Smooth muscle cell (in vitro differentiated cells): Measurements from ENCODE around the gene TMEM59. TPM values are rescaled to one million over a fixed set of nuclear protein-coding genes. Genes with fewer than 3 reads are reported as not detected.

ENCODE experiments used
- DNase-seq: peaks from one replicate; lab custom pipeline; 2025; ENCODE audit not compliant: unreplicated experiment; lab: John Stamatoyannopoulos, UW
- H2AFZ ChIP-seq: fragments of 200-600 bp; sonication (generic); 2 replicates; pipeline ENCODE4 v1.6.0; 2016; ENCODE audit warnings: antibody characterized with exemption, low read depth, mild to moderate bottlenecking
- H3F3A ChIP-seq: fragments of 200-600 bp; sonication (generic); 2 replicates; pipeline ENCODE4 v1.6.0; 2017; ENCODE audit warnings: antibody characterized with exemption, low read depth
- H3K27ac ChIP-seq: fragments of 200-600 bp; sonication (generic); 2 replicates; pipeline ENCODE4 v1.5.1; 2016; ENCODE audit warnings: low read depth, mild to moderate bottlenecking
- H3K27me3 ChIP-seq: fragments of 200-600 bp; sonication (generic); 2 replicates; pipeline ENCODE4 v1.6.1; 2016; ENCODE audit warnings: low read depth, mild to moderate bottlenecking
- H3K36me3 ChIP-seq: fragments of 200-600 bp; sonication (generic); 2 replicates; pipeline ENCODE4 v1.5.1; 2016; ENCODE audit warnings: low read depth
- H3K4me1 ChIP-seq: fragments of 200-600 bp; sonication (generic); 2 replicates; pipeline ENCODE4 v1.5.1; 2016; ENCODE audit warnings: low read depth
- H3K4me2 ChIP-seq: fragments of 200-600 bp; sonication (generic); 2 replicates; pipeline ENCODE4 v1.6.0; 2016; ENCODE audit warnings: mild to moderate bottlenecking
- H3K4me3 ChIP-seq: fragments of 200-600 bp; sonication (generic); 2 replicates; pipeline ENCODE4 v1.5.1; 2016; ENCODE audit warnings: mild to moderate bottlenecking
- H3K79me2 ChIP-seq: fragments of 200-600 bp; sonication (generic); 2 replicates; pipeline ENCODE4 v1.6.0; 2016; ENCODE audit warnings: low read depth, mild to moderate bottlenecking
- H3K9ac ChIP-seq: fragments of 200-600 bp; sonication (generic); 2 replicates; pipeline ENCODE4 v1.6.0; 2016; ENCODE audit warnings: low read depth
- H3K9me3 ChIP-seq: fragments of 200-600 bp; sonication (generic); replicated peaks from 2 replicates; pipeline ENCODE4 v1.5.1; 2016; ENCODE audit warnings: low read depth
- H4K20me1 ChIP-seq: fragments of 200-600 bp; sonication (generic); 2 replicates; pipeline ENCODE4 v1.6.0; 2016; ENCODE audit warnings: low read depth
- WGBS: methylation state at CpG from one replicate; pipeline ENCODE4 v1.1.7; 2016; ENCODE audit warnings: low lambda C conversion rate; 5-methylcytosine and 5-hydroxymethylcytosine counted together
- polyA plus RNA-seq: library from polyadenylated mRNA; unstranded; fragments of >200 nt; fragmentation: Nextera tagmentation; extraction: Ambion mirVana; gene quantifications from 2 replicates; pipeline ENCODE4 v1.2.1, GENCODE V29; 2016
- total RNA-seq: library from RNA; depleted of rRNA; stranded (reverse); fragments of >200 nt; gene quantifications from 2 replicates; pipeline ENCODE4 v1.2.3, GENCODE V29; 2014
- TF ChIP-seq, protein P1 (sequence below): fragments of 200-600 bp; sonication (generic); IDR thresholded peaks from 2 replicates; pipeline ENCODE4 v1.5.1; 2017; ENCODE audit warnings: borderline replicate concordance, mild to moderate bottlenecking, antibody characterized with exemption; ENCODE audit not compliant: insufficient read depth, poor library complexity, severe bottlenecking

Gene TMEM59
- total and polyA plus RNA-seq, 2 experiments from 2014 or later, result 402 to 444 TPM

DNA sequence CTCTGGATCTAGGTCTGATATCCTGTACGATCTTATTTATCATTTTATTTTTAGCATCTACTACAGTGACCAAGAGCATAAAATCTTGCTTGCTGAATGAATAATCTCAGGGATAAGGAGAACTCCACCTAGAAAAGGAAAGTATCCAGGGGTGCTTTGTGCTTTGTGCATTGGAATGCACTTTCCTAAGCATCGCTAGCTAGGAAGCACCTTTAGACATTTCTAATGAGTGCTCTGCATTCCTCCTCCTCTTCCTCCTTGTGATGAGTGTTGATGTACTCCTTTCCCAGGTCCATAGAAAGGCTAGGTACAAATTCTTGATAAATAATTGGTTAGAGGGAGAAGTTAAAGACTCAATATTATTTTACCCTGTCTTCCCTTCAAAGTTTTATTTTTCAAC is 31.8 kb upstream of the TMEM59 start:
- TF ChIP-seq, protein P1, sequence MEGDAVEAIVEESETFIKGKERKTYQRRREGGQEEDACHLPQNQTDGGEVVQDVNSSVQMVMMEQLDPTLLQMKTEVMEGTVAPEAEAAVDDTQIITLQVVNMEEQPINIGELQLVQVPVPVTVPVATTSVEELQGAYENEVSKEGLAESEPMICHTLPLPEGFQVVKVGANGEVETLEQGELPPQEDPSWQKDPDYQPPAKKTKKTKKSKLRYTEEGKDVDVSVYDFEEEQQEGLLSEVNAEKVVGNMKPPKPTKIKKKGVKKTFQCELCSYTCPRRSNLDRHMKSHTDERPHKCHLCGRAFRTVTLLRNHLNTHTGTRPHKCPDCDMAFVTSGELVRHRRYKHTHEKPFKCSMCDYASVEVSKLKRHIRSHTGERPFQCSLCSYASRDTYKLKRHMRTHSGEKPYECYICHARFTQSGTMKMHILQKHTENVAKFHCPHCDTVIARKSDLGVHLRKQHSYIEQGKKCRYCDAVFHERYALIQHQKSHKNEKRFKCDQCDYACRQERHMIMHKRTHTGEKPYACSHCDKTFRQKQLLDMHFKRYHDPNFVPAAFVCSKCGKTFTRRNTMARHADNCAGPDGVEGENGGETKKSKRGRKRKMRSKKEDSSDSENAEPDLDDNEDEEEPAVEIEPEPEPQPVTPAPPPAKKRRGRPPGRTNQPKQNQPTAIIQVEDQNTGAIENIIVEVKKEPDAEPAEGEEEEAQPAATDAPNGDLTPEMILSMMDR, result no peak
- WGBS, result 98% methylated on average over 2 of the region's 2 CpGs

DNA sequence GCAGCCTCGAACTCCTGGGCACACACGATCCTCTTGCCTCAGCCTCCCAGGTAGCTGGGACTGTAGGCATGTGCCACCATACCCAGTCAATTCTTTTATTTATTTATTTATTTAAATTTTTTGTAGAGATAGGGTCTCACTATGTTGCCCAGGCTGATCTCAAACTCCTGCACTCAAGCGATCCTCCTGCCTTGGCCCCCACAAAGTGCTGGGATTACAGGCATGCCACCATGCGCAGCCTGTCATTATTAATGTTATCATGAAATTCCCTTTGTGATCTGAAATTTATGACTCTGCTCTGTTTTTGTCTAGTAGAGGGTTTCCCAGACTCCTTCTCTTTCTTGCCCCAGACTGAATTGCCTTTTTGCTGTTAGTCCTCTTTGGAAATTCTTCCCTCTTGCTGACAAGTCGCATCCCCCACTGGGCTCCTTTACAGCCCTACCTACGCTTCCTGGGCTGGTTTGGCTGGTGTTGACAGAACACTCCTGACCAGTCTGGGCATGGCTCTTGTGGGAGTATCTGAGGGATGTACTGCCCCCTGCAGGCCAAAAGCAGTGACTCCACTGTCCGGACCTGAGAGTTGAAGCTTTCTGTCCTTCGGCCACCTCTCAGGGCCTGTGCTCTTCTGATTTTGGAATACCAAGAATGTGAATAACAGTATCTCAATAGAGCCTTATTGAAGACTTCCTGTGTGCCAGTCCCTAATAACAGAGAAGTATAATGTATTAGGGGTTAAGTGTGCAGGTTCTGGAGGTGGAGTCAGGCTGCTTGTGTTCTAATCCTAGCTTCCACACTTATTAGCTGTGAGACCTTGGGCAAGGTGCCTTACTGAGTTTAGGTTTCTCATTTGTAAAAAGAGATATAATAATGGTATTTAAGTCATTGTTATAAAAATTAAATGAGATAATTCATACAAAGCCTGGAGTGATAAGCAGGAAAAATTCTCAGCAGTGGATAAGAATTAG is 28.6 kb upstream of the TMEM59 start:
- Histone ChIP-seq H3K4me2 (no peak overlapping the region), H3K79me2 (no peaks in the 10 kb centered on the region), H3K36me3 (no peaks in the 10 kb centered on the region), H3K27me3 (no peaks in the 10 kb centered on the region), H3K4me1 (no peaks in the 10 kb centered on the region), H2AFZ (no peak overlapping the region), H3F3A (no peaks in the 10 kb centered on the region), H3K4me3 (no peak overlapping the region), H3K27ac (no peak overlapping the region), H3K9ac (no peak overlapping the region), H3K9me3 (no peaks in the 10 kb centered on the region), H4K20me1 (no peaks in the 10 kb centered on the region)
- WGBS, result 57% methylated on average over 8 of the region's 8 CpGs
- TF ChIP-seq, protein P1, result peak; percentile 64
- no peak for DNase-seq

More for the DNA sequence above, 31.8 kb upstream of the TMEM59 start:
- Histone ChIP-seq H3K27ac (no peak overlapping the region), H3K79me2 (no peaks in the 10 kb centered on the region), H3F3A (no peaks in the 10 kb centered on the region), H4K20me1 (no peaks in the 10 kb centered on the region), H3K36me3 (no peaks in the 10 kb centered on the region), H3K4me1 (no peaks in the 10 kb centered on the region), H3K9me3 (no peaks in the 10 kb centered on the region), H3K4me3 (no peak overlapping the region), H3K27me3 (no peaks in the 10 kb centered on the region), H2AFZ (no peak overlapping the region), H3K4me2 (no peak overlapping the region), H3K9ac (no peak overlapping the region)
- no peak for DNase-seq

DNA sequence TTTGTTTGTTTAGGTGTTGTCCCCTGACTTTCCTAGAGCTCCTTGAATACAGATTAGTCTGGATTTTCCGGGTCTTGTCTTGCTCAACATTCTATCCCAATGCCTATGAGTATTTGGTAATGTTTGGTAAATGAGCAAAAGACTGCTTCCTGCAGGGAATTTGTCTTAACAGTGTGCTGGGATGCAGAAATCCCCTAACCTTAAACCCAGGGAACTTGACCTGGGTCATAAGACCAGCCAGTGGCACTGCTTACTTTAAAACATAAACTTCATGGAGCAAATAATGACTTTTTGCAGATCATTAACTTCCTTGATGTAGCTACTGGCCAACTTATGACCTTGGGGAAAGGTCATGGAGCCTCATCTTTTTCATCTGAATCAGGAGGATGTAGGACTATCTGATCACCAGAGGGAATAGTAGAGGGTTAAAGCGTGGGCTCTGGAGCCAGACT is 27.6 kb upstream of the TMEM59 start:
- no peak for DNase-seq
- TF ChIP-seq, protein P1, result no peak
- no peaks in the 10 kb centered on the region for H4K20me1 ChIP-seq
- 97% methylated on average over 2 of the region's 2 CpGs for WGBS
- no peaks in the 10 kb centered on the region for H3K79me2 ChIP-seq
- H3F3A ChIP-seq, result no peaks in the 10 kb centered on the region
- H3K9me3 ChIP-seq, result no peaks in the 10 kb centered on the region
- H3K4me3 ChIP-seq, result no peak overlapping the region
- H3K36me3 ChIP-seq, result no peaks in the 10 kb centered on the region
- H3K4me2 ChIP-seq, result no peak overlapping the region
- no peak overlapping the region for H2AFZ ChIP-seq
- H3K27ac ChIP-seq, result no peak overlapping the region
- H3K4me1 ChIP-seq, result no peaks in the 10 kb centered on the region
- H3K9ac ChIP-seq, result no peak overlapping the region
- no peaks in the 10 kb centered on the region for H3K27me3 ChIP-seq
